A549 (cell line): Measurements from ENCODE around the gene EID1. TPM values are rescaled to one million over a fixed set of nuclear protein-coding genes. Genes with fewer than 3 reads are reported as not detected.

Experiments used
- ATAC-seq, 2 experiments: fragments of 200-7000 bp in 1 of 2; fragments of >200 bp in 1 of 2; cut with Nextera tagmentation in 1 of 2; cut with Tn5 transposase in 1 of 2; 3 replicates each; pipeline versions ENCODE4 v1.8.0 to v1.9.1; 2018 to 2020; ENCODE audit warnings: mild to moderate bottlenecking in 1 of 2, moderate library complexity in 1 of 2
- CTCF ChIA-PET: fragments of 300-600 bp; sonication (Branson Sonifier 250); formaldehyde crosslinking; extraction: SDS; loops from one replicate; lab custom pipeline; 2021; ENCODE audit warnings: antibody characterized with exemption, inconsistent platforms; lab: Yijun Ruan, JAX
- POLR2A ChIA-PET: fragments of 350-600 bp; formaldehyde crosslinking; extraction: SDS; loops from one replicate; lab custom pipeline; 2021; ENCODE audit warnings: antibody characterized with exemption, inconsistent platforms; lab: Yijun Ruan, JAX
- DNase-seq, 2 experiments: peaks; one replicate each; pipeline versions ENCODE4 v3.0.0 to v3.0.0-alpha.2; 2011 to 2016; ENCODE audit warnings: low read depth in 1 of 2, low spot score in 1 of 2
- FAIRE-seq: peaks from 2 replicates; lab custom pipeline; 2011; peaks lifted over from hg19 to GRCh38; lab: Jason Lieb, UNC
- H3K27ac ChIP-seq, 2 experiments: fragments of >200 bp; sonication (Bioruptor Twin); formaldehyde crosslinking; 3 replicates each; pipeline ENCODE4 v1.5.1; 2016 to 2017
- H3K4me1 ChIP-seq: fragments of >200 bp; sonication (Bioruptor Twin); formaldehyde crosslinking; 3 replicates; pipeline ENCODE4 v1.6.1; 2016
- H3K4me2 ChIP-seq: fragments of >200 bp; sonication (Bioruptor Twin); formaldehyde crosslinking; 3 replicates; pipeline ENCODE4 v1.6.1; 2016
- H3K4me3 ChIP-seq: fragments of >200 bp; sonication (Bioruptor Twin); formaldehyde crosslinking; 3 replicates; pipeline ENCODE4 v1.5.1; 2016
- H3K9me3 ChIP-seq: fragments of >200 bp; sonication (Bioruptor Twin); formaldehyde crosslinking; 3 replicates; pipeline ENCODE4 v1.6.1; 2016
- CBX2 ChIP-seq: fragments of 200-600 bp; sonication (generic); IDR thresholded peaks from 2 replicates; pipeline ENCODE4 v1.6.1; 2016; ENCODE audit warnings: low read depth, mild to moderate bottlenecking, borderline replicate concordance
- CBX8 ChIP-seq: fragments of 200-600 bp; sonication (generic); IDR thresholded peaks from 2 replicates; pipeline ENCODE4 v1.6.1; 2016
- CEBPB ChIP-seq, 2 experiments: fragments of >200 bp in 1 of 2; sonication (Bioruptor Twin) in 1 of 2; formaldehyde crosslinking in 1 of 2; IDR thresholded peaks; 2 replicates each; pipeline ENCODE4 v1.6.1; 2012 to 2016
- CHD2 ChIP-seq: fragments of 150-350 bp; IDR thresholded peaks from 2 replicates; pipeline ENCODE4 v1.6.1; 2014; ENCODE audit warnings: low read length; ENCODE audit not compliant: partially characterized antibody
- CHD4 ChIP-seq: fragments of 200-600 bp; sonication (generic); IDR thresholded peaks from 2 replicates; pipeline ENCODE4 v1.6.1; 2016; ENCODE audit warnings: antibody characterized with exemption, mild to moderate bottlenecking, borderline replicate concordance
- EHMT2 ChIP-seq: fragments of 200-600 bp; sonication (generic); IDR thresholded peaks from 2 replicates; pipeline ENCODE4 v1.6.1; 2016; ENCODE audit warnings: antibody characterized with exemption, low read depth, mild to moderate bottlenecking, moderate library complexity
- HES2 ChIP-seq: fragments of >200 bp; sonication (Bioruptor Twin); formaldehyde crosslinking; IDR thresholded peaks from 2 replicates; pipeline ENCODE4 v1.6.1; 2016
- HEYL ChIP-seq: fragments of 250-450 bp; sonication (Bioruptor Pico); IDR thresholded peaks from 2 replicates; pipeline ENCODE4 v1.8.0; 2021; ENCODE audit warnings: mild to moderate bottlenecking, moderate library complexity
- HOXB13 ChIP-seq: fragments of 250-450 bp; sonication (Bioruptor Pico); IDR thresholded peaks from 2 replicates; pipeline ENCODE4 v1.5.0; 2020; ENCODE audit warnings: low read depth, mild to moderate bottlenecking, moderate library complexity
- KDM1A ChIP-seq: fragments of 200-600 bp; sonication (generic); IDR thresholded peaks from 2 replicates; pipeline ENCODE4 v1.6.1; 2016; ENCODE audit warnings: low read depth, mild to moderate bottlenecking
- KDM5A ChIP-seq: fragments of 200-600 bp; sonication (generic); IDR thresholded peaks from 2 replicates; pipeline ENCODE4 v1.6.1; 2016; ENCODE audit warnings: antibody characterized with exemption, mild to moderate bottlenecking
- NFE2L2 ChIP-seq: fragments of 150-350 bp; conservative IDR thresholded peaks from 2 replicates; pipeline ENCODE4 v1.6.1; 2014; ENCODE audit warnings: low read length
- NPAS2 ChIP-seq: fragments of 250-450 bp; sonication (Bioruptor Pico); IDR thresholded peaks from 2 replicates; pipeline ENCODE4 v1.8.0; 2022; ENCODE audit warnings: mild to moderate bottlenecking, moderate library complexity, borderline replicate concordance
- PBX3 ChIP-seq: IDR thresholded peaks from 2 replicates; pipeline ENCODE4 v1.6.1; 2012
- POLR2AphosphoS2 ChIP-seq: conservative IDR thresholded peaks from 2 replicates; pipeline ENCODE4 v1.6.1; 2012; ENCODE audit warnings: low read length, improper control_type of control experiment, inconsistent platforms
- RARB ChIP-seq: fragments of 250-450 bp; sonication (Bioruptor Pico); IDR thresholded peaks from 2 replicates; pipeline ENCODE4 v1.8.0; 2021; ENCODE audit warnings: mild to moderate bottlenecking, moderate library complexity
- RNF2 ChIP-seq: fragments of 200-600 bp; sonication (generic); IDR thresholded peaks from 2 replicates; pipeline ENCODE4 v1.6.1; 2016; ENCODE audit warnings: low read depth, mild to moderate bottlenecking, antibody characterized with exemption, moderate library complexity, borderline replicate concordance
- USF2 ChIP-seq: fragments of 450-650 bp; IDR thresholded peaks from 2 replicates; pipeline ENCODE4 v1.6.1; 2014; ENCODE audit warnings: antibody characterized with exemption
- ZNF302 ChIP-seq: fragments of 250-450 bp; sonication (Bioruptor Pico); IDR thresholded peaks from 2 replicates; pipeline ENCODE4 v1.9.0; 2021; ENCODE audit warnings: inconsistent platforms, mild to moderate bottlenecking, moderate library complexity
- ZSCAN20 ChIP-seq: fragments of 250-450 bp; sonication (Bioruptor Pico); IDR thresholded peaks from 2 replicates; pipeline ENCODE4 v1.8.0; 2022; ENCODE audit warnings: mild to moderate bottlenecking, moderate library complexity
- WGBS: methylation state at CpG from one replicate; pipeline ENCODE4 v1.1.6; 2017; ENCODE audit errors: missing lambda C conversion rate; 5-methylcytosine and 5-hydroxymethylcytosine counted together
- polyA plus RNA-seq, 4 experiments: library from polyadenylated mRNA; depleted of rRNA in 3 of 4; stranded (reverse); fragments of >200 nt; fragmentation: RNase III in 1 of 4; extraction: RNeasy Plus Mini Kit Qiagen cat#74134 plus additional on column Dnase treatment in 1 of 4; gene quantifications; 2 replicates in 3 of 4; 3 replicates in 1 of 4; pipeline ENCODE4 v1.2.3, GENCODE V29; 2011 to 2017
- TF ChIP-seq, protein P1 (sequence below): IDR thresholded peaks from 2 replicates; pipeline ENCODE4 v1.6.1; 2012; ENCODE audit warnings: low read depth, borderline replicate concordance

Gene EID1
- polyA plus RNA-seq, 2 of the 4 experiments (the other 2 are of a cell fraction), result 125 to 182 TPM

DNA sequence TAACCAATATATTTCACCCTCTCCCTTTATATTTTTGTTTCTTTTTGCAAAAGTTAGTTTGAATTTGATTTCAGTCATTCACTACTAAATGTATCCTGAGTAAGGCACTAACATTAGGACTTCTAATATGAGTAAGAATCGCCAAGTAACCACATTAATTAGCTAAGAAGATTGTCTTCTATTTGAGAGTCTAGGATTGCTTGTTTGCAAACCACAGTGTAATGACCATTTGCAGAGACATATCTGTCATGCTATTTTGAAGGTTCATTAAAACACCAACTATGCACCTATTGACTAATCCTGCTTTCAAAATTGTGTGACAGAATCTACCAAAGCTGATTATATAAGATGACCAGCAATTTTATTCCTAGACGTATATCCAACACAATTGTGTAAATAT is 5.3 kb upstream of the EID1 start:
- 37% methylated on average over 2 of the region's 2 CpGs for WGBS
- Histone ChIP-seq H3K4me3 (no peak overlapping the region), H3K9me3 (no peaks in the 10 kb centered on the region), H3K4me2 (no peak overlapping the region)
- TF ChIP-seq POLR2AphosphoS2, result no peak
- TF ChIP-seq HEYL (CRISPR knock-in tag), result no peak
- no peak for TF ChIP-seq RARB (CRISPR knock-in tag)
- no peak for TF ChIP-seq CHD4
- TF ChIP-seq KDM1A, result no peak
- no peak for TF ChIP-seq ZSCAN20
- TF ChIP-seq HOXB13 (CRISPR knock-in tag), result no peak
- no peak for TF ChIP-seq EHMT2
- no peak for TF ChIP-seq HES2
- TF ChIP-seq ZNF302 (CRISPR knock-in tag), result no peak
- TF ChIP-seq, all 56 proteins: peak for 0
- ChIA-PET CTCF (interaction anchor here (0.5 to 3.1 kb wide), 3 partner anchors 8 to 103 kb away, joined by 3 to 18 read pairs (median 4); no protein-coding TSS in a partner anchor), POLR2A (no interaction called here)
- Histone ChIP-seq H3K27ac (no peak overlapping the region), H3K4me1 (peaks cover 5% of the 10 kb centered on the region; the same call in 1 of the 3 replicates)
- no peak for ATAC-seq
- DNase-seq, result no peak
- no peak for FAIRE-seq

DNA sequence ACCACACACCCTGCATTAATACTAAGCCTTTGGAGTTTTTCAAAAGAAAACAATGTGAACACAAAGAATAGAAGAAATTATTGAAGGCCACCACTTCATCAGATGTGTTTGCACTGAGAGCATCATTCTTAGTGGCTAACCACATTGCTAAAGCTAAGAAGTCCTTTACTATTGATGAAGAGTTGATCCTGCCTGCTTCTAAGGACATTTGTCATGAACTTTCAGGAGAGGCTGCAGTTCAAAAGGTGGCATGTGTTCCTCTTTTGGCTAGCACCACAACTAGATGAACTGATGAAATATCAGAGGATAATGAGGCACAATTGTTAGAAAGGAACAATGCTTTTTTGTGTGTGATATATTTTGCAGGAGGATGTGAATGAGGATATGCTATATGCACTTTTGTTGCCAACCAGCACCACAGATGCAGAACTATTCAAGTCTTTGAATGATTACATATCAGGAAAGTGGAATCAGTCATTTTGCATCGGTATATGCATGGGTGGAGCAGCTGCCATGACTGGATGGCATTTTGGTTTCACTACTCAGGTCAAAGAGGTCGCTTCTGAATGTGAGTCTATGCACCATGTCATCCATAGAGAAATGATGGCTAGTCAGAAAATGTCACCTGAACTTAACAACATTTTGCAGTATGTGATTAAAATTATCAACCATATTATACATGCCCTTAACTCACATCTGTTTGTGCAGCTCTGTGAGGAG is 2.5 kb upstream of the EID1 start:
- no peak for TF ChIP-seq KDM5A
- TF ChIP-seq RARB (CRISPR knock-in tag), result no peak
- no peak for TF ChIP-seq CEBPB (IDR thresholded peaks at IDR 0.05)
- ChIA-PET CTCF (interaction anchor here (1.0 to 2.5 kb wide), 2 partner anchors 13 to 91 kb away, joined by 4 to 7 read pairs; no protein-coding TSS in a partner anchor), POLR2A (no interaction called here)
- 18% methylated on average over 2 of the region's 2 CpGs for WGBS
- no peak overlapping the region for H3K4me3 ChIP-seq
- DNase-seq (no peak), ATAC-seq (no peak), FAIRE-seq (no peak)
- H3K27ac ChIP-seq, result no peak overlapping the region
- peaks cover 13% of the 10 kb centered on the region; the same call in 1 of the 3 replicates for H3K4me1 ChIP-seq
- no peak overlapping the region for H3K4me2 ChIP-seq
- no peaks in the 10 kb centered on the region for H3K9me3 ChIP-seq

DNA sequence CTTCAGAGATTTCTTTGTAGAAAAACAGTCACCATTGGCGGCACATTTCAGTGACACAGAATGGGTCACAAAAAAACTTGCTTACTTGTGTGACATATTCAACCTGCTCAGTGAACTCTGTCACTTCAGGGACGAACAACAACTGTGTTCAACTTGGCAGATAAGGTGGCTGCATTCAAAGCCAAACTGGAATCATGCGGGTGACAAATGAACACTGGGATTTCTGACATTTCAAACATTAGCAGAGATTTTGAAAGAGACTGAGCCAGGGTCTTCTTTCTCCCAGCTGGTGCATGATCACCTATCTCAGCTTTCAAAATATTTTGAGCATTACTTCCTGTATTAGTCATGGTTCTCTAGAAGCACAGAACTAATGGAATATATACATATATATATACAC is 1.9 kb upstream of the EID1 start:
- ChIA-PET POLR2A (no interaction called here), CTCF (interaction anchor here (2.5 kb wide), 1 partner anchor 90 kb away, joined by 7 read pairs; no protein-coding TSS in a partner anchor)
- WGBS, result 66% methylated on average over 3 of the region's 3 CpGs
- Histone ChIP-seq H3K4me1 (peaks cover 15% of the 10 kb centered on the region; the same call in 1 of the 3 replicates), H3K4me3 (no peak overlapping the region)
- TF ChIP-seq CHD2 (no peak), PBX3 (no peak), RNF2 (no peak), EHMT2 (no peak), CBX8 (no peak), ZNF302 (CRISPR knock-in tag) (no peak), HEYL (CRISPR knock-in tag) (no peak), NPAS2 (no peak), USF2 (no peak), CBX2 (no peak), NFE2L2 (no peak)
- TF ChIP-seq, protein P1, sequence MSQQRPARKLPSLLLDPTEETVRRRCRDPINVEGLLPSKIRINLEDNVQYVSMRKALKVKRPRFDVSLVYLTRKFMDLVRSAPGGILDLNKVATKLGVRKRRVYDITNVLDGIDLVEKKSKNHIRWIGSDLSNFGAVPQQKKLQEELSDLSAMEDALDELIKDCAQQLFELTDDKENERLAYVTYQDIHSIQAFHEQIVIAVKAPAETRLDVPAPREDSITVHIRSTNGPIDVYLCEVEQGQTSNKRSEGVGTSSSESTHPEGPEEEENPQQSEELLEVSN, result no peak
- TF ChIP-seq, all 56 proteins: peak for 0
- H3K9me3 ChIP-seq, result no peaks in the 10 kb centered on the region
- no peak overlapping the region for H3K27ac ChIP-seq
- FAIRE-seq, result no peak
- DNase-seq, result no peak
- H3K4me2 ChIP-seq, result no peak overlapping the region
- ATAC-seq, result no peak
